GM12873 (cell line): Measurements from ENCODE around the gene TRAPPC8.

ENCODE experiments used
- TF ChIP-seq, protein P1 (sequence below): IDR thresholded peaks from 2 replicates; pipeline ENCODE4 v1.5.1; 2012; ENCODE audit warnings: low read depth, mild to moderate bottlenecking, moderate library complexity, low read length, control low read depth; ENCODE audit not compliant: insufficient read depth; ENCODE audit errors: missing control alignments

TRAPPC8 gene

DNA sequence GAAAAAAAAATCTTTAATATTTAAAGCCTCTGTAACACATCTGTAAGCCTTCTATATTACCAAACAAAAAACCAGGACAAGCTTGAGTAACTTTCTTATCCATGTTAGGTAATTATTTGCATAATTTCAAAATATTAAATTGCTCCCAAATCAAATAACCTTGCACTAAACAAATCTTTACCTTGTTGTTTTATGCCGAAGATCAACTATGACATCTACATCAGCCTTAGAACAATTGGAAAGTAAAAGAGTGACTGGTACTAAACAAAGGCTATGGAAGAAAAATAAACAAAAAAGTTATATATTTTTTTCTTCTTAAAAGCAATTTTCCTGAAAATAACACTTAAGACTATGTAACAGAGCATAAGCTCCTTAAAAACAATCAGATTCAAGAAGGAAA, 111.0 kb downstream of the TRAPPC8 start:
- TF ChIP-seq, protein P1, sequence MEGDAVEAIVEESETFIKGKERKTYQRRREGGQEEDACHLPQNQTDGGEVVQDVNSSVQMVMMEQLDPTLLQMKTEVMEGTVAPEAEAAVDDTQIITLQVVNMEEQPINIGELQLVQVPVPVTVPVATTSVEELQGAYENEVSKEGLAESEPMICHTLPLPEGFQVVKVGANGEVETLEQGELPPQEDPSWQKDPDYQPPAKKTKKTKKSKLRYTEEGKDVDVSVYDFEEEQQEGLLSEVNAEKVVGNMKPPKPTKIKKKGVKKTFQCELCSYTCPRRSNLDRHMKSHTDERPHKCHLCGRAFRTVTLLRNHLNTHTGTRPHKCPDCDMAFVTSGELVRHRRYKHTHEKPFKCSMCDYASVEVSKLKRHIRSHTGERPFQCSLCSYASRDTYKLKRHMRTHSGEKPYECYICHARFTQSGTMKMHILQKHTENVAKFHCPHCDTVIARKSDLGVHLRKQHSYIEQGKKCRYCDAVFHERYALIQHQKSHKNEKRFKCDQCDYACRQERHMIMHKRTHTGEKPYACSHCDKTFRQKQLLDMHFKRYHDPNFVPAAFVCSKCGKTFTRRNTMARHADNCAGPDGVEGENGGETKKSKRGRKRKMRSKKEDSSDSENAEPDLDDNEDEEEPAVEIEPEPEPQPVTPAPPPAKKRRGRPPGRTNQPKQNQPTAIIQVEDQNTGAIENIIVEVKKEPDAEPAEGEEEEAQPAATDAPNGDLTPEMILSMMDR, result no peak

DNA sequence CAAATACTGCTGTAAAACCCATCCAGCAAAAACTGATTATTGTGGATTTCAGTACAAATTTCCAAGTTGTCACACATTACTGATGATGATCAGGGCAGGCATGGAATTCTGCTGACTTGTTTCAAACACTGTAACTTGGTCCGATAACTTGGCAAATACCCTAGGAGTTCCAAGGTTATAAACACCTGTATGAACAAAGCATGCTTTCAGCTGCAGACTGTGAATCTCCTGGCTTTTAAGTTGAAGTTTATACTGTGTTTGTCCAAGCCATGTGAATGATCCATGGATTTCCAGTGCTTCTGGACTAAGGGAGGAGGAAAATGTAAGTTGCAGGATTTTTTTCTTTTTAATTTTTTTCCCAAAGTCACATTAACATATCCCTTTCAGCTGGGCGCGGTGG, 112.2 kb downstream of the TRAPPC8 start:
- TF ChIP-seq, protein P1, result no peak

DNA sequence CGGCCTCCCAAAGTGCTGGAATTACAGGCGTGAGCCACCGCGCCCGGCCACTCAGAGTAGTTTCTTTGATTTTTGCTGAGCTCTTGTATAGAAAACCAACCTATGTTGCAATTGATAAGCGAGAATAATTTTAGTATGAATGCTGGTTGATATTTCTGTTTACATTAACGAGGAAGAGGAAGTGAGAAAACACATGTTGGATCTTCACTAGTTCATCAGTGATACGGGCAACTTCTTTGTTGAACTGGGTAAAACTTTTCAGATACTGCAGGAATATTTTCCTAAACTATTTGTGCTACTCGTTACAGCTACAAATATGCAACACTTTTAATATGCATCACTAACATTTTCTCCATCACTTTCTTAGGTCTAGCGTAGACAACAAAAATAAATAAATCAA, 114.3 kb downstream of the TRAPPC8 start:
- TF ChIP-seq, protein P1, result no peak

DNA sequence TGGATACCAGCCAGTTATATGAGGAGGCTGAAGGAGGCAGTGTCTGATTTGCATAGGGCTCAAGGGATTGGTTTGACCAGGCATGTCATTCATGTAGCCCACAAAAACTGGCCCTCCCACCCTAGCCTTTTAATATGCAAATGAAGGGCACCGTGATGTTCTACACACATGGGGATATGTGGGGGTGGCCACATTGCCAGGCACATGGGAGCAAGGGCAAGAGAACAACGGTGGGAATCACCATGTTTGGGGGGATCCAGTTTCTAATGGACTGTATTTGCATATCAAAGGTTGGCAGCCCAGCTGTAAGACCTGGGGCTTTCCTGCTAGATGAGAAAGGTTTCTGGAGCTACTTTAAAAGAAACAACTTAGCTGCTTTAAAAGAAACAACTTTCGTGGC, 117.2 kb downstream of the TRAPPC8 start:
- TF ChIP-seq, protein P1, result no peak

DNA sequence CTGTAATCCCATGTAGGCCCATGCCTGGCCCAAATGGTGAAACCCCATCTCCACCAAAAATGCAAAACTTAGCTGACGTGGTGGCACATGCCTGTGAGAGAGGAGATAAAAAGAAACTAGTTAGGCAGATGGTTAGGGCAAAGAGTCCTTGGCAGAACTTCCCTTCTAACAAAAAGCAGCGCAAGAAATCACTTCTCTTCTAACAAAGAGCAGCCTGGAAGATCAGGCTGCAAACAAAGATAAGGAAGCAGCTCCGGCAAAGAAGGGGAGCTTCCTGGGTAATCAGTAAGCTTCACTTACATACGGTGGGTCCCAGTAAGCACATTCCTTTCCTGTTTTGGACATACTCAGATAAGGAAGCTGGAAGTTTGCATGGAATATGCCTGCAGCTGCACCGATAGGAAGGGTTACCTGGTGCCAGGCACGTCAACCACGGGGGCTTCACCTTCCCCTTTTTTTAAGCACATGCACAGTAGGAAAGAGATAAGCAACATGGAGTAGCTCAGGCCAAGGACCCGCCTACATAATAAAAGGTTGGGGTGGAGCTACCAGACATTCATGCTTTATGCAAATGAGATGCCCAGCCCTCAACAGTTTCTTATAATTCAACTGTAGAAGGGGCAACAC, 121.3 kb downstream of the TRAPPC8 start:
- TF ChIP-seq, protein P1, result no peak

DNA sequence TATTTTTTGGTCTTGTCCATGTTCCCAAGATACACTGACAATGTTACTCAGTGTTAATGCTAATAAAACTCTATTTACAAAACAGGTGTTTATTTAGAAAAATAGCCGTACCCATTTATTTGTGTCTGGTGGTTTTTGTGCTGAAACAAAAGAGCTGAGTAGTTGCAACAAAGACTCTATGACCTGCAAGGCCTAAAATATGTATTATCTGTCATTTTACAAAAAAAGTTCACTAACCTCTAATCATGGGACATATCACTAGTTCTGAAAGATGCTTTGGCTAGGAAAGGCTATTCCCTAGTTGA, 123.1 kb downstream of the TRAPPC8 start:
- TF ChIP-seq, protein P1, result no peak

DNA sequence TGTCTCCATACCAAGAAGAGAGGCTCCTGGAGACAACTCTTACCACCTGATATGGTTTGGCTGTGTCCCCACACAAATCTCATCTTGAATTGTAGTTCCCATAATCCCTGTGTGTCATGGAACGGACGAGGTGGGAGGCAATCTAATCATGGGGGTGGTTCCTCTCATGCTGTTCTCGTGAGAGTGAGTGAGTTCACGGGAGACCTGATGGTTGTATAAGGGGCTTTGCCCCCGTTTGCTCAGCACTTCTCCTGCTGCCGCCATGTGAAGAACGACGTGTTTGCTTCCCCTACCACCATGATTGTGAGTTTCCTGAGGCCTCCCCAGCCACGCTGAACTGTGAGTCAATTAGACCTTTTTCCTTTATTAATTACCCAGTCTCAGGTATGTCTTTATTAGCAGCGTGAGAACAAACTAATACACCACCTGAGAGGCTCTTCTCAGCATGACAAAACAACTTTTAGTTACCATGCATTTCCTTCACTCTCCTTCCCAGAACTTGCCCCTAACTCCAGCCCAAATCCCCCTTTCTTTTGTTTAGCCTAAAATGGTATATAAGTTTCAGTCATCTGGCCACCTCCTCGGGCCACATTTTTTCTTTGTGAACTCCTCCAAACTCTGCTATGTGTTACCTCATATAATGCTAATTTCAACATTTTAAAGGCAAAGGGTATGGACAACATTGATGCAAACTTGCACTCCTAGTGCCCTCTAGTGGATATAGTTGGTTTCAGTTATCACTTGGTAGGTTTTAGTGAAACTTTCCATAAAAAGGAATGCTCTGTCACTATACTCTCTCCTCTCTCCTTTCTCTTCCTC, 123.6 kb downstream of the TRAPPC8 start:
- TF ChIP-seq, protein P1, result peak; percentile 77
